ENCODE measurements around the gene ZBTB7C. TPM values are rescaled to one million over a fixed set of nuclear protein-coding genes. Genes with fewer than 3 reads are reported as not detected.
A peak's percentile ranks its signal among the peaks of the same experiment; 100 is the strongest.

Gene ZBTB7C
- total and polyA plus RNA-seq, 2 of the 8 experiments (the other 6 are each of a cell fraction or from before 2014, with no cell fraction given), result 0.15 to 0.45 TPM

- TF ChIP-seq RAD21 (IDR thresholded peaks at IDR 0.05 in 1 of 2, conservative IDR thresholded peaks at IDR 0.05 in 1 of 2; ENCODE audit: low read depth in 2 of 2, low read length in 2 of 2) (peak; percentile 67 to 75), BACH1 (IDR thresholded peaks at IDR 0.05; ENCODE audit: low read length) (no peak)
Observed at GRCh38 chr18:48295586-48296311, 113.4 kb downstream of the ZBTB7C start (continued).
